ENCODE data around the gene DNAH6.

DNAH6 gene

DNA sequence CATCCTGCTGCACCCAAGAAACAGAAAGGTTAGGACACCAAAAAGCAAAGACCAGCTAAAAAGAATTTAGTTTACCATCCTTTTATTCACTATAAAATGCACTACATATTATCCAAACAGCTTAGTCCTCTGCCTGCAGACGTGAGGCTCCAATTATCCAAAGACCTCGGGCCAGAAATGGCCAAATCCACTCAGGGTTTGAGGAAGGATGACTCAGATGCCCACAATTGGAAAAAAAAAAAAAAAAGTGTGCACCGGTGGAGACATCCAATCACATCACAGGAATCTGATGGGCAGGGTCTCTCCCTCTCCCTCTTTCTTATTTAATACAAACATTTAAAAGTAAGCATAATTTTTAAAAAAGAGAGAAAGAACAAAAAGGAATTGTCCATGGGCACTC is 298.8 kb downstream of the DNAH6 start:
- TF ChIP-seq, protein P1, sequence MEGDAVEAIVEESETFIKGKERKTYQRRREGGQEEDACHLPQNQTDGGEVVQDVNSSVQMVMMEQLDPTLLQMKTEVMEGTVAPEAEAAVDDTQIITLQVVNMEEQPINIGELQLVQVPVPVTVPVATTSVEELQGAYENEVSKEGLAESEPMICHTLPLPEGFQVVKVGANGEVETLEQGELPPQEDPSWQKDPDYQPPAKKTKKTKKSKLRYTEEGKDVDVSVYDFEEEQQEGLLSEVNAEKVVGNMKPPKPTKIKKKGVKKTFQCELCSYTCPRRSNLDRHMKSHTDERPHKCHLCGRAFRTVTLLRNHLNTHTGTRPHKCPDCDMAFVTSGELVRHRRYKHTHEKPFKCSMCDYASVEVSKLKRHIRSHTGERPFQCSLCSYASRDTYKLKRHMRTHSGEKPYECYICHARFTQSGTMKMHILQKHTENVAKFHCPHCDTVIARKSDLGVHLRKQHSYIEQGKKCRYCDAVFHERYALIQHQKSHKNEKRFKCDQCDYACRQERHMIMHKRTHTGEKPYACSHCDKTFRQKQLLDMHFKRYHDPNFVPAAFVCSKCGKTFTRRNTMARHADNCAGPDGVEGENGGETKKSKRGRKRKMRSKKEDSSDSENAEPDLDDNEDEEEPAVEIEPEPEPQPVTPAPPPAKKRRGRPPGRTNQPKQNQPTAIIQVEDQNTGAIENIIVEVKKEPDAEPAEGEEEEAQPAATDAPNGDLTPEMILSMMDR (conservative IDR thresholded peaks at IDR 0.05; ENCODE audit: low read depth, low read length): no peak
- no peak overlapping the region for H3K4me3 ChIP-seq (ENCODE audit: low read length)
- DNase-seq (ENCODE audit: low read depth): no peak

DNA sequence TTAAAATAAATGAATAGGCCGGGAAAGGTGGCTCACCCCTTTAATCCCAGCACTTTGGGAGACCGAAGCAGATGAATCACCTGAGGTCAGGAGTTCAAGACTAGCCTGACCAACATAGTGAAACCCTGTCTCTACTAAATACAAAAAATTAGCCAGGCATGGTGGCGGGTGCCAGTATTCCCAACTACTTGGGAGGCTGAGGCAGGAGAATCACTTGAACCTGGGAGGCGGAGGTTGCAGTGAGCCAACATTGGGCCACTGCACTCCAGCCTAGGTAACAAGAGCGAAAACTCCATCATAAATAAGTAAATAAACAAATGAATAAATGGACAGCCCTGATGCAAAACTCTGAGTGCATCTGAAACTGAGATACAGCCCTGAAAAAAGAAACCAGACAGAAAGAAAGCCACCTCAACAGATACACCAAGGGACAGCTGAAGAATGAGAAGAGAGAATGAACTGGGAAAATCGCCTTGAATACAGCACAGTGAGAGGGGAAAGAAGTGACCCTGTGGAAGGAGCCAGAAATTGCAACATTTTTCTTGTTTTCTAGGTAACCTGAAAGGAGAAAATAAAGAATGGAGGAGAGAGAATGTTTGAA is 300.2 kb downstream of the DNAH6 start:
- no peak overlapping the region for H3K4me3 ChIP-seq (ENCODE audit: low read length)
- TF ChIP-seq, protein P1 (conservative IDR thresholded peaks at IDR 0.05; ENCODE audit: low read depth, low read length): no peak
- DNase-seq (ENCODE audit: low read depth): no peak

DNA sequence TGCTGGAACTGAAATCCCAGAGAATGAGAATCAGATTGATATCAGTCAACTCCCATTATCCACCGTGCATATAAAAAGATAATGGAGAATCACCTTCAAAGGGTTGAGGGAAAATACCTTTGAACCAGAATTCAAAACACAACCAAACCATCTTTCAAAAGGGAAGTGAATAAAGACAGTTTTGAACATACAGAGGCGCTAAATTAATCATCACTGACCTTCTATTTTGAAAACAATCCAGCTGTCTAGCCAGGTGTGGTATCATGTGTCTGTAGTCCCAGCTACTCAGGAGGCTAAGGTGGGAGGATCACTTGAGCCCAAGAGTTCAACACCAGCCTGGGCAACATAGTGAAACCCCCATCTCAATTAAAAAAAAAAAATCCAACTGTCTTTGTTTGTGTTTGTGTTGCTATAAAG is 300.9 kb downstream of the DNAH6 start:
- TF ChIP-seq, protein P1 (conservative IDR thresholded peaks at IDR 0.05; ENCODE audit: low read depth, low read length): no peak
- H3K4me3 ChIP-seq (ENCODE audit: low read length): no peak overlapping the region
- no peak for DNase-seq (ENCODE audit: low read depth)

DNA sequence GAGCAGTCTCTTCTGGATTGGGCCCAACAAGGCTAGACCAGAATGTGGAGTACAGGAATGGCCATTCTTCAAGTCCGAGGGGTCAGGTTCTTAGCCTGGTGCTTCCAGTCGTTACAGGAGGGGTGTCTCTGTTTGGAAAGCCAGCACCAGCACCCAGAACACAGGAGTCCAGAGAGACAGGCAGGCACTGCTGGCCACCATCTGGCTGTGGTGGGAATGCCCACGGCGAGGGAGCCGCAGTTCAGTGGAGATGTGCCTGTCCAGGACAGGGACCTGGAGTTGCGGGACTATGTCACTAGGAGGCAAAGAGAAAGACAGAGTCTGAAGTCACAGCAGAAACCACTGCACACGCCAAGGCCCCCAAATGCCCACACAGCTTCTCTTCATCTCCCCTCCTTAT is 305.5 kb downstream of the DNAH6 start:
- TF ChIP-seq, protein P1 (conservative IDR thresholded peaks at IDR 0.05; ENCODE audit: low read depth, low read length): no peak
- no peak overlapping the region for H3K4me3 ChIP-seq (ENCODE audit: low read length)
- no peak for DNase-seq (ENCODE audit: low read depth)

DNA sequence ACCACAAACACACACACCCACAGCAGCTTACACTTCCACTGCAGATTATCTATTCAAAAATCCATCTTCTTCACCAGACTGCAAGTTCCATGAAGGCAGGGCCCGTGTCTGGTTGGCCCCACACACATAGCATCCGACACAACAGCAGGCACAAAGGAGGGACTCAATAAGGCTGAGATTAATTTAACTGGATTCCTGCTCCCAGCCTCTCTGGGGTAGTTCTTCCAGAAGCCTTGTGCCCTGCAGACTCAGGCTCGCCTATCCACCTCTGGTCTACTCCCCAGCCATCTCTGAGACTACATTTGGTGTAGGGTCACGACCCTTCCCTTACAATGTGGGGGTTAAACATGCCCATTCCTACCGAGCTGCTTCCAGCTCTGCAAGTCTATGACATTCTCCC is 306.9 kb downstream of the DNAH6 start:
- DNase-seq (ENCODE audit: low read depth): no peak
- TF ChIP-seq, protein P1 (conservative IDR thresholded peaks at IDR 0.05; ENCODE audit: low read depth, low read length): no peak
- H3K4me3 ChIP-seq (ENCODE audit: low read length): no peak overlapping the region

DNA sequence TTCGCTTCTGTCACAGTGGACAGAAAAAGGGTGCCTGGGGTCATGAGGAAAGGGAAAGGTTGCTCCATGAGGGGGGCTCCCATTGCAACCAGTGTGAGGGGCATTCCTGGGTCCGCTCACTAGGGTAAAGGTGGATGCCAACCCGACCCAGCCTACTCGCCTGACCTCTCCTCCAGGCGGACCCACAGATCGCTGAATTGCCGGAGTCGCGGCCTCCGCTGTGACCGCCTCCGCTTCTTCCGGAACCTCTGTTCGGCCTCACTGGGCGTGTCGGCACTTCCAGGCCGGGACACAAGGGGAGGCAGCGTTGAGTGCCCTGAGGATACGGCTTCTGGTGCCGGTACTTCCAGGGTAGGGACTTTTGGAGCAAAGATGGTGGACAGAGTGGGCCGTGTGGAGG is 307.5 kb downstream of the DNAH6 start:
- H3K4me3 ChIP-seq (ENCODE audit: low read length): no peak overlapping the region
- TF ChIP-seq, protein P1 (conservative IDR thresholded peaks at IDR 0.05; ENCODE audit: low read depth, low read length): no peak
- DNase-seq (ENCODE audit: low read depth): no peak

DNA sequence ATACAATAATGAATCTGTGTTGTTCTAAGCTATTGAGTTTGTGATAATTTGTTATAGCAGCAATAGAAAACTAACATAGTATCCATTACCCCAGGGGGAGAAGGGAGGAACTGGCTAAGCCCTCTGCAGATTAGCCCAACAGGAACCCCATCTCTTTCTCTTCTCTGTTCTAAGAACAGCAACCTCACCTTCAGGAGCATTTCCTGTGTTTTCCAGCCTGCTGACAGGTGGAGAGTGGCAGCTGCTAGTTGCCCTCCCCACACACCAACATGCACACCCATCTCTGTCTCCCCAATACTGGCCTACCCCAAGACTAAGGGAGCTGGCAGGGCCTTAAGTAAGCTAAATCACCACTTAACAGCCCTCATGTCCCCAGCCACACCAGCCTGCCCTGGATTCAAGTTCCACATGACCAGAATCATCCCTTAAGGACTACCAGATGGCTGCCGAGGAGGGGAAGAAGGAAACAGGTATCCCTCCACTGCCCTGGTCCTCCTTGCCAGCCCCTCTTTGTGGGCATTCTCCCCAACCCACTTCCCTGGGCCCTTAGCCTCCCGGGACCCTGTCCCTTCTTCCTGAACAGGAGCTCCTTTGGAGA is 311.8 kb downstream of the DNAH6 start:
- TF ChIP-seq, protein P1 (conservative IDR thresholded peaks at IDR 0.05; ENCODE audit: low read depth, low read length): no peak
- H3K4me3 ChIP-seq (ENCODE audit: low read length): no peak overlapping the region
- DNase-seq (ENCODE audit: low read depth): no peak

All from retinal pigment epithelial cell (primary cell).